Fibroblast of lung (primary cell): ENCODE measurements around the gene MAB21L4. TPM values are rescaled to one million over a fixed set of nuclear protein-coding genes. Genes with fewer than 3 reads are reported as not detected.
A peak's percentile ranks its signal among the peaks of the same experiment; 100 is the strongest.

Source experiments
- DNase-seq, 2 donors: peaks; one replicate each; pipeline versions ENCODE4 v3.0.0 to v3.0.0-alpha.2; 2010; ENCODE audit warnings: low read depth in 2 of 2
- H2AFZ ChIP-seq: 2 replicates; pipeline ENCODE4 v1.5.1; 2012; ENCODE audit warnings: low read length, control low read depth, inconsistent platforms
- H3K27ac ChIP-seq: 2 replicates; pipeline ENCODE4 v1.5.1; 2011; ENCODE audit warnings: low read length, control low read depth; ENCODE audit not compliant: insufficient read depth
- H3K27me3 ChIP-seq: 2 replicates; pipeline ENCODE4 v1.5.1; 2011; ENCODE audit warnings: mild to moderate bottlenecking, low read length; ENCODE audit not compliant: control insufficient read depth, insufficient read depth
- H3K36me3 ChIP-seq: 2 replicates; pipeline ENCODE4 v1.5.1; 2011; ENCODE audit warnings: low read length; ENCODE audit not compliant: control insufficient read depth, insufficient read depth
- H3K4me1 ChIP-seq: 2 replicates; pipeline ENCODE4 v1.5.1; 2011; ENCODE audit warnings: low read length; ENCODE audit not compliant: control insufficient read depth, insufficient read depth; ENCODE audit errors: extremely low read depth
- H3K4me2 ChIP-seq: 2 replicates; pipeline ENCODE4 v1.5.1; 2011; ENCODE audit warnings: low read length, control low read depth; ENCODE audit not compliant: insufficient read depth; ENCODE audit errors: extremely low read depth
- H3K4me3 ChIP-seq, 4 experiments: fragments of 200-600 bp in 1 of 4; sonication (generic) in 1 of 4; replicated peaks in 1 of 4; 2 replicates each; pipeline ENCODE4 v1.5.1; 2011 to 2016; ENCODE audit warnings: low read length in 4 of 4, low read depth in 3 of 4, mild to moderate bottlenecking in 3 of 4, control low read depth in 2 of 4, inconsistent platforms in 1 of 4, mixed read lengths in 1 of 4; ENCODE audit not compliant: insufficient read depth in 1 of 4; ENCODE audit errors: control extremely low read depth in 1 of 4
- H3K79me2 ChIP-seq: 2 replicates; pipeline ENCODE4 v1.5.1; 2012; ENCODE audit warnings: mild to moderate bottlenecking, low read length, inconsistent platforms; ENCODE audit not compliant: control insufficient read depth, insufficient read depth
- H3K9ac ChIP-seq: 2 replicates; pipeline ENCODE4 v1.5.1; 2011; ENCODE audit warnings: mild to moderate bottlenecking, low read length, control low read depth; ENCODE audit not compliant: insufficient read depth
- H3K9me3 ChIP-seq: 2 replicates; pipeline ENCODE4 v1.5.1; 2012; ENCODE audit warnings: low read depth, low read length; ENCODE audit not compliant: control insufficient read depth, insufficient read depth
- H4K20me1 ChIP-seq: 2 replicates; pipeline ENCODE4 v1.5.1; 2011; ENCODE audit warnings: low read length; ENCODE audit not compliant: control insufficient read depth, insufficient read depth; ENCODE audit errors: extremely low read depth
- CTCF ChIP-seq, 2 donors: IDR thresholded peaks in 1 of 2; conservative IDR thresholded peaks in 1 of 2; 1 replicate in 1 of 2; 2 replicates in 1 of 2; pipeline ENCODE4 v1.5.1; 2011 to 2012; ENCODE audit warnings: low read length in 2 of 2, control low read depth in 1 of 2, inconsistent platforms in 1 of 2, low read depth in 1 of 2, mild to moderate bottlenecking in 1 of 2
- EZH2 ChIP-seq: IDR thresholded peaks from 2 replicates; pipeline ENCODE4 v1.5.1; 2012; ENCODE audit warnings: low read length, control low read depth, mild to moderate bottlenecking; ENCODE audit errors: missing control alignments
- polyA plus RNA-seq, 2 donors: library from polyadenylated mRNA; depleted of rRNA in 1 of 2; stranded (reverse) in 1 of 2; unstranded in 1 of 2; fragments of >200 nt; gene quantifications; 2 replicates each; pipeline ENCODE4 v1.2.1, GENCODE V29; 2011 to 2012; ENCODE audit warnings: missing spikeins in 1 of 2
- total RNA-seq: library from RNA; depleted of rRNA; stranded (reverse); fragments of >200 nt; gene quantifications from 2 replicates; pipeline ENCODE4 v1.2.1, GENCODE V29; 2014

MAB21L4 gene
- total and polyA plus RNA-seq, 2 donors (not counting 1 experiment from before 2014, with no cell fraction given), result not detected

GRCh38 chr2:240914645-240915525 lies 18.9 kb upstream of the MAB21L4 start:
- Histone ChIP-seq H3K4me1 (peaks cover 26% of the 10 kb centered on the region), H2AFZ (no peak overlapping the region)
- TF ChIP-seq CTCF (conservative IDR thresholded peaks at IDR 0.05 in 1 of 2, IDR thresholded peaks at IDR 0.05 in 1 of 2; ENCODE audit: low read depth in 1 of 2, low read length in 2 of 2) (no peak), EZH2 (no peak)

GRCh38 chr2:240913810-240914644 lies 18.1 kb upstream of the MAB21L4 start:
- H3K9ac ChIP-seq, result no peak overlapping the region
- peaks cover 26% of the 10 kb centered on the region for H3K4me1 ChIP-seq
- peak; percentile 89 to 92 for TF ChIP-seq CTCF (conservative IDR thresholded peaks at IDR 0.05 in 1 of 2, IDR thresholded peaks at IDR 0.05 in 1 of 2; ENCODE audit: low read depth in 1 of 2, low read length in 2 of 2)
- TF ChIP-seq EZH2, result no peak
- DNase-seq, result peak; percentile 79 to 86
- H3K27ac ChIP-seq, result peak overlapping the region; percentile 13
- H3K4me3 ChIP-seq, result no peak overlapping the region
- no peaks in the 10 kb centered on the region for H4K20me1 ChIP-seq
- no peaks in the 10 kb centered on the region for H3K27me3 ChIP-seq
- H3K79me2 ChIP-seq, result no peaks in the 10 kb centered on the region
- H3K36me3 ChIP-seq, result no peaks in the 10 kb centered on the region
- H2AFZ ChIP-seq, result peak overlapping the region; percentile 17
- no peaks in the 10 kb centered on the region for H3K9me3 ChIP-seq
- no peak overlapping the region for H3K4me2 ChIP-seq

More at GRCh38 chr2:240914645-240915525, 18.9 kb upstream of the MAB21L4 start:
- Histone ChIP-seq H3K9me3 (no peaks in the 10 kb centered on the region), H3K27me3 (no peaks in the 10 kb centered on the region), H3K4me2 (no peak overlapping the region), H3K27ac (no peak overlapping the region), H3K79me2 (no peaks in the 10 kb centered on the region), H3K36me3 (no peaks in the 10 kb centered on the region), H3K4me3 (no peak overlapping the region), H4K20me1 (no peaks in the 10 kb centered on the region), H3K9ac (no peak overlapping the region)
- no peak for DNase-seq
